Measurements from ENCODE around the gene SCNN1A.

SCNN1A gene

DNA sequence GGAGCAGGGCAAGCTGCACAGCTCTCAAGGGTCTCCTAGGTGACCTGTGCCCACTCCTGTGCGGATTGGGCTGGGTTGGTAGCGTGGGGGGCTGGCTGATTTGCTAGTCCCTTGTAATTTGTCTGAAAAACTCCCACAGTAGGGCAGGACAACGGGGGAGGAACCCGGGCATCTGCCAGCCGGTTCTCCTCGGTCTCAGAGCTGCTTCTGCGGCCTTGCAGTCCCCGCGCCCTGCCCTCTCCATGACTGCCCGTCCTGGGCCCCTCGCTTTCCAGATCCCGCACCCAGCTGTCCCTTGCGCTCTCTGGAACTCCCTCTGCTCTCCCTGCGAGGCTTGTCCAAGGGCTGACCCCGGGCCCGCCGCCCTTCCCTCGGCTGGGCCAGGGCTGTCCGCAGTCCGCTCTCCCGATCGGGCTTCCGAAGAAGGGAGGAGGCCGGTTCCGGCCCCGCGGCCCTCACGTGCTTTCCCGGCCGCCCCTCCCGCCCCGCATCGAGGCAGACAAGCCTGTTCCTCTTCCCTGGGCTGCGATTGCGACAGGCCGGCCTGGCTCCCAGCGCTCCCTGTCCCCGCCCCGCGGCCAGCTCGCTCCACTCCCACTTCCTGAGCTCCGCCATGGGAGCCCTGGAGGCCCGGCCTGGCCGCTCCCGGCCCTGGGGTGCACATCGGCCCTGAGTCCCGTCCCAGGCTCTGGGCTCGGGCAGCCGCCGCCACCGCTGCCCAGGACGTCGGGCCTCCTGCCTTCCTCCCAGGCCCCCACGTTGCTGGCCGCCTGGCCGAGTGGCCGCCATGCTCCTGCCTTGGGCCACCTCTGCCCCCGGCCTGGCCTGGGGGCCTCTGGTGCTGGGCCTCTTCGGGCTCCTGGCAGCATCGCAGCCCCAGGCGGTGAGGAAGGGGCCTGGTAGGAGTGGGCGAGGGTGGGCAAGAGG, 8.5 kb upstream of the SCNN1A start, which contains the start of gene LTBR:
Gene LTBR (plus strand): TSS at position 591 of the 927 bp plus-strand sequence. CDS start 197 bp downstream, at position 788.
- DNase-seq, result no peak

GRCh38 chr12:6382982-6383381, 7.6 kb upstream of the SCNN1A start:
- no peak for DNase-seq

- DNase-seq, result no peak
Measured at GRCh38 chr12:6382371-6382770, 7.0 kb upstream of the SCNN1A start.

GRCh38 chr12:6380141-6381121, 5.1 kb upstream of the SCNN1A start:
- no peak for DNase-seq

- no peak for DNase-seq
Measured at GRCh38 chr12:6378709-6379472, 3.5 kb upstream of the SCNN1A start.

DNA sequence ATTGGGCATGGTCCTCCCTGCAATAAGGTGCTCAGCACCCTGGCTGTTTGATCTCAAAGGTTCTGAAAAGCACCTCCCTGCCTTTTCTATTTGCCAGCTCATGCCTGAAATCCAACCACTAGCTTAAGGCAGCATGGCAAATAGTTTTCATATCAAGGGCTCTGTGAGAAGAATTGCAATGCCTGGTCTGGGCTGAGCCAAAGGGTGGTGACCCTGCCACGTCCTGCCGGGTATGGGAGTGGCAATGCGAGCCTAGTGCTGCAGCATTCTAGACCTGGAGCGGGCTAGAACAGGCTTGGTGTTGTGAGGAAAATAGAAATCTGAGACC, 2.3 kb upstream of the SCNN1A start:
- DNase-seq, result no peak

GRCh38 chr12:6376870-6377666, 1.7 kb upstream of the SCNN1A start:
- no peak for DNase-seq

DNA sequence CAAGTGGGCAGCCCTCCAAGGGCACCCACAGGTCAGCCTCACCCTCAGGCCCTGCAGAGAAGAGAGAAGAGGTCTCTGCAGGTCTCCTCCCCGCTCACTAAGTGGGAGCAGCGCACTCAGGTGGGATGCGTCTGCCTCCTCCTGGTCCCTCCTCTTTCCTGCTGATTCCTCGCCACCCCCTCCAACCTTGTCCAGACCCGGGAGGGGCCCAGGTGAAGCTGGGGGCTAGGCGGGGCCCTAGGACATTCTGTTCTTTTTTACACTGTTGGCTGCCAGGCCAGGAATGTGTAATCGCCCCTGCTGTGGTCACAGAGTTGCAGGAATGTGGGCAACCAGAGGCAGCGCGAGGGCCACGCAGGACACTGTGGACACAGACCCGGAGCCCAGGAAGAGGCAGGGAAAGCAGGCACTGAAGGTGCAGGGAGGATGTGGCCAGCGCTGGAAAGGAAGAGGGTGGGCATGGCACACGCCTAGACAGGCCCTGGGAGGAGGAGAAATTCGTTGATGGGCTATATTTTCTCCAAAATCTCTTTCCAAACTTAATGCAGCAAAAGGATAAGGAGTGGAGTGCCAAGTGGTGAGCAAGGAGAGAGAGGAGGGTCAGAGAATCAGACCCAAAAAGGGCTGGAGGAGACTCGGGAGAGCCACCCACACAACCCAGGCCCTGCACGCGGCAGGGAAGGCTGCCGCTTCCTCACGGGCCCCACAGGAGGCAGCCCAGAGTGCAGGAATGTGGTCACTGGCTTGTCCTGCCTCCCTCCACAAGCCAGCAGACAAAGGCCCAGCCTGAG, 911 bp upstream of the SCNN1A start:
- no peak for DNase-seq

GRCh38 chr12:6374786-6375160, 590 bp downstream of the SCNN1A start:
- DNase-seq, result no peak

- no peak for DNase-seq
Measured at GRCh38 chr12:6374028-6374785, 1.2 kb downstream of the SCNN1A start.

- no peak for DNase-seq
Measured at GRCh38 chr12:6373022-6373787, 2.2 kb downstream of the SCNN1A start.

DNA sequence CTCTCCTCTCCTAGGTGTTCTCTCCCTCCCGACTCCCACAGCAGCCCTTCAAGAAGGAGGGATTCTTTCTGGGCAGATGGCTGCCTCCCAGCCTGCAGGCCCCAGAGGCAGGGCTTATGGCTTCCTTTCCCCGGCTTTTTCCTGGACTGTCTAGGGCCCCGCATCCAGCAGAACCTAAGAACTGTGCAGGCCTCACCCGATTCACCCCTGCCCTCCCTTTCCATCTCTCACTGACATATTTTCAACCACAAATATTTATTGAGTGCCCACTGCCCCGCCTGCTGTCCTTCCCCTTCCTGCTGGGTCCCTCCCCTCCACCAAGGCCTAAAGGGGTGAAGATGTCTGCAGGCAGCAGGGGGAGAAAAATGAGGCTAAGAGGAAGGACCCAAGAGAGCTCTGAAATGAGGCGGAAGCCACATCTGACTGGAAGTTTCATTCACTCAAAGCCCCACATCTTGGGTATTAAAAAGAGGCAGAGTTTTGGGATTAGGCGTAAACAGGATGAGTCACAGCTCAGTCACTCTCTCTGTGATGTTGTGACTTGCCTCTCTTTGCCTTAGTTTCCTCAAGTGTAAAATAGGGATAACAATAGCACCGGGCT, 2.9 kb downstream of the SCNN1A start:
- DNase-seq, result no peak

DNA sequence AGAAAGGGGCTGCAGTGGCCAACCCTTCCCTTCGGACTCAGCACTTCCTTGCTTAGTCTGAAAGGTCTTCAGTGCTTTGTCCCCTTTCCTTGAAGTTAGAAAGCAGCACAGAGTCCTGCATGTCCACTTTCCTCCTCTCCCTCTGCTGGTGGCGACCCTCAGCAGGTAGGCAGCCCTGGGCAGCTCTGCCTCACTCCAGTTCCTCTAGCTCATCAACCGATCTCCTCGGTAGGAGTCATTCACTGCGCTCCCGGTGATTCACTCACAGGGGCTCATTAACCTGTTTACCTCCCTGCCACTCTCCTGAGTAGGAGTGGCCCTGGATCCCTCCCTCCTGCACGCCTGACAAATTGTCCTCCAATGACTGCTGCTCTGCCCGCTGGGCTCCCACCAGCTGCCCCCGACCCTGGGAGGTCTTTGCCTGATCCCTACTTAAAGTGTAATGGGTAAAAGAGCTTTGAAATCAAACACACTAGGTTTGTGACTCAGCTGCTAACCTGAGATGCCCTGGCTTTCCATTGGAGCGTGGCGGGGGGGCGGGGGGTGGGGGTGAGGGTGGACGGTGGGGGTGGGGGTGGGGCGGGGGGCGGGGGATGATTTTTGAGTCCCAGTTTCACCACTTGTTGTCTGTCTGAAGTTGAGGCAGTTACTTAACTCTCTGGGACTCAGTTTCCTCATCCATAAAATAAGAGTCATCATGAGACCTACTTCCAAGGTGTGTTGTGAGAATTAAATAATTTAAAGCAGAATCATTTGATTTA, 4.2 kb downstream of the SCNN1A start:
- DNase-seq, result no peak

DNA sequence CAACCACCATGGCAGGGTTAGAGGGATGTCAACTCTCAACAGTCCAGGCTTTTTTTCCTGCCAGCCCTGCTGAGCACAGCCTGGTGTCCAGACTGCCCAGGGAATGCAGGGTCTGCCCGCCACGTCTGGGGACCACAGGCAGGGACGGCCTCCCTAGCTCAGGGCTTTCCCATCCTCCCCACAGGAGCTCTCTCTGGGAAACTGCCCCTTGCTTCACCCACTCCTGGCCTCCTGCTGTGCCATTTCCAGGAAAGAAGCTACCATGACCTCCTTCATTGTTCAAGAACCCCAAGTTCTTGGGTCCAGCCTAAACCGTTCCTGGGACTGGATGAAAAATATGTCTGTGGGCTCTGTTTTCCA, 4.8 kb downstream of the SCNN1A start:
- DNase-seq, result no peak

DNA sequence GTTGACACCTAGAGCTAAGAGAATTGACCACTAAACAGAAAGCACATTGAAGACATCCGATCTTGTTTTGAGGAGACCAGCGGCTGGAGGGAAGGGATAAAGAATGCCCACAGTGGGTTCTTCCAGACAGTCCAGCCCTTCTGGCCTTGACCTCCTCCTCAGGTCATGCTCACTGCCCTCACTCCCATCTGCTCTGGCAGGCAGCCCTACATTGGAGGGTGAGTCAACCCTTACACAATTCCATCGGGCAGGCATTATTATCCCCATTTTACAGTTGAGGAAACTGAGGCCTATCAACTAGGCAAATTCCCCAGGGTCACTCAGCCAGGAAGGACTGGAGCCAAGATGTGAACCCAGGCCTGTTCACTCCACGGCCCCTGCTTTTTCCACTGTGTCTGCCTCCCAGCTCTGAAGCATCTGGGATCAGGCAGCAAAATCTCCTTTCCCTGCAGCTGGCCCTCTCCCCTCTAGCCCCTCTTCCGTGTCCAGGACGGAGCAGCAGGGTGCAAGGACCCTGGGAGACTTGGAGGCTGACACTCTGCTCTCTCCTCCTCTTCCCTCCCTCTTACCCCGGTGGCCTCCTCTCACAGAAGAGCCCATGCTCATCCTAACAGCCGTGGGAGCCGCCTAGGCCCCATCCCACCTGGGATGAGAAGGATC, 5.3 kb downstream of the SCNN1A start:
- no peak for DNase-seq

GRCh38 chr12:6368906-6369525, 6.3 kb downstream of the SCNN1A start:
- no peak for DNase-seq

Data from DMS 273 treated with DMSO at 0.1 percent for 48 hours (cell line).